Gastroesophageal sphincter (tissue), 4 donors: ENCODE data around the gene RAPGEF3. TPM values are rescaled to one million over a fixed set of nuclear protein-coding genes. Genes with fewer than 3 reads are reported as not detected.

Experiments used
- ATAC-seq: fragments of 150-250 bp; one replicate; pipeline ENCODE4 v1.9.1; 2016; ENCODE audit warnings: mild to moderate bottlenecking, moderate library complexity
- H3K27ac ChIP-seq, 4 donors: fragments of 200-600 bp; sonication (generic) in 3 of 4; 1 replicate in 3 of 4; 2 replicates in 1 of 4; pipeline ENCODE4 v1.5.1; 2016 to 2019
- H3K27me3 ChIP-seq: fragments of 200-600 bp; sonication (generic); one replicate; pipeline ENCODE4 v1.5.1; 2019
- H3K36me3 ChIP-seq, 2 donors: fragments of 200-600 bp; sonication (generic); one replicate each; pipeline ENCODE4 v1.5.1; 2019; ENCODE audit warnings: control low read depth in 1 of 2
- H3K4me1 ChIP-seq, 3 donors: fragments of 200-600 bp; sonication (generic); 1 replicate in 2 of 3; 2 replicates in 1 of 3; pipeline ENCODE4 v1.5.1; 2016 to 2019; ENCODE audit warnings: control low read depth in 2 of 3
- H3K4me3 ChIP-seq, 2 donors: fragments of 200-600 bp; sonication (generic); one replicate each; pipeline ENCODE4 v1.5.1; 2019; ENCODE audit warnings: mild to moderate bottlenecking in 1 of 2, moderate library complexity in 1 of 2
- H3K9me3 ChIP-seq, 3 donors: fragments of 200-600 bp; sonication (generic); one replicate each; pipeline ENCODE4 v1.5.1; 2017 to 2019; ENCODE audit warnings: control low read depth in 2 of 3
- CTCF ChIP-seq, 4 experiments: fragments of 200-600 bp in 2 of 4; fragments of 450-650 bp in 2 of 4; sonication (generic) in 1 of 4; IDR thresholded peaks; one replicate each; pipeline ENCODE4 v1.5.1; 2017 to 2019; ENCODE audit warnings: antibody characterized with exemption in 4 of 4, mild to moderate bottlenecking in 2 of 4, moderate library complexity in 2 of 4
- EP300 ChIP-seq: sonication (generic); formaldehyde crosslinking; IDR thresholded peaks from one replicate; pipeline ENCODE4 v1.6.1; 2017; ENCODE audit warnings: antibody characterized with exemption, mild to moderate bottlenecking
- POLR2A ChIP-seq, 2 donors: fragments of 450-650 bp; IDR thresholded peaks; one replicate each; pipeline ENCODE4 v1.6.1; 2017; ENCODE audit warnings: antibody characterized with exemption in 2 of 2, mild to moderate bottlenecking in 2 of 2, moderate library complexity in 1 of 2
- POLR2AphosphoS5 ChIP-seq: sonication (generic); formaldehyde crosslinking; IDR thresholded peaks from one replicate; pipeline ENCODE4 v1.6.1; 2017; ENCODE audit warnings: antibody characterized with exemption
- whole genome bisulfite sequencing, 2 donors: methylation state at CpG; one replicate each; pipeline ENCODE4 v1.1.5; 2018; ENCODE audit warnings: low coverage in 1 of 2; 5-methylcytosine and 5-hydroxymethylcytosine counted together
- total RNA-seq, 4 donors: library from RNA; depleted of rRNA; stranded (reverse); fragments of >200 nt; gene quantifications; one replicate each; pipeline ENCODE4 v1.1.0, GENCODE V29; 2016

The RAPGEF3 gene
- total RNA-seq, 4 donors from 2014 or later, result 19.3 to 56.8 (median 25.5) TPM

- no peak overlapping the region for H3K27ac ChIP-seq
- H3K4me1 ChIP-seq, result peaks cover 0 to 46% (median 0%) of the 10 kb centered on the region in 3 donors
- 60 to 85% methylated on average over 1 to 8 of the region's 19 CpGs for WGBS, 2 donors
- H3K36me3 ChIP-seq, result peaks cover 0 to 50% of the 10 kb centered on the region in 2 donors
- no peaks in the 10 kb centered on the region for H3K27me3 ChIP-seq
- no peak for TF ChIP-seq POLR2AphosphoS5
- H3K4me3 ChIP-seq, result no peak overlapping the region
- ATAC-seq, result no peak
- H3K9me3 ChIP-seq, result no peaks in the 10 kb centered on the region
These were observed 7.7 kb downstream of the RAPGEF3 start for GRCh38 chr12:47750916-47751470.

- Histone ChIP-seq H3K9me3 (no peaks in the 10 kb centered on the region), H3K4me1 (peaks cover 0 to 39% (median 0%) of the 10 kb centered on the region in 3 donors)
- no peak for ATAC-seq
These were observed 8.4 kb downstream of the RAPGEF3 start for GRCh38 chr12:47750229-47750798.

GRCh38 chr12:47748899-47749298, 9.8 kb downstream of the RAPGEF3 start:
- Histone ChIP-seq H3K36me3 (peaks cover 0 to 50% of the 10 kb centered on the region in 2 donors), H3K27me3 (no peaks in the 10 kb centered on the region), H3K9me3 (no peaks in the 10 kb centered on the region), H3K27ac (no peak overlapping the region), H3K4me3 (no peak overlapping the region), H3K4me1 (peaks cover 0 to 26% (median 0%) of the 10 kb centered on the region in 3 donors)
- TF ChIP-seq CTCF (IDR thresholded peaks at IDR 0.05) (no peak), POLR2AphosphoS5 (no peak), POLR2A (IDR thresholded peaks at IDR 0.05) (no peak), EP300 (no peak)
- 98 to 100% methylated on average over 3 of the region's 3 CpGs for WGBS, 2 donors
- no peak for ATAC-seq

More at GRCh38 chr12:47750229-47750798, 8.4 kb downstream of the RAPGEF3 start:
- H3K36me3 ChIP-seq, result peaks cover 0 to 50% of the 10 kb centered on the region in 2 donors
- H3K27ac ChIP-seq, result no peak overlapping the region
- H3K4me3 ChIP-seq, result no peak overlapping the region
- H3K27me3 ChIP-seq, result no peaks in the 10 kb centered on the region
- 84 to 92% methylated on average over 2 to 7 of the region's 10 CpGs for WGBS, 2 donors
- TF ChIP-seq EP300 (no peak), CTCF (IDR thresholded peaks at IDR 0.05) (no peak), POLR2A (IDR thresholded peaks at IDR 0.05) (no peak), POLR2AphosphoS5 (no peak)

- 100% methylated on average over 1 of the region's 1 CpG; no CpG with 5 or more reads in 1 of the 2 donors for WGBS, 2 donors
- H3K4me1 ChIP-seq, result peaks cover 0 to 21% (median 0%) of the 10 kb centered on the region in 3 donors
- no peak for ATAC-seq
- H3K36me3 ChIP-seq, result peaks cover 0 to 50% of the 10 kb centered on the region in 2 donors
- no peaks in the 10 kb centered on the region for H3K9me3 ChIP-seq
- TF ChIP-seq POLR2AphosphoS5 (no peak), CTCF (IDR thresholded peaks at IDR 0.05) (no peak), POLR2A (IDR thresholded peaks at IDR 0.05) (no peak), EP300 (no peak)
- no peak overlapping the region for H3K27ac ChIP-seq
- no peaks in the 10 kb centered on the region for H3K27me3 ChIP-seq
- H3K4me3 ChIP-seq, result no peak overlapping the region
These were observed 10.2 kb downstream of the RAPGEF3 start for GRCh38 chr12:47748507-47748828.

- Histone ChIP-seq H3K27ac (no peak overlapping the region), H3K4me1 (peaks cover 0 to 15% (median 0%) of the 10 kb centered on the region in 3 donors), H3K36me3 (peaks cover 0 to 50% of the 10 kb centered on the region in 2 donors), H3K9me3 (no peaks in the 10 kb centered on the region), H3K27me3 (no peaks in the 10 kb centered on the region), H3K4me3 (no peak overlapping the region)
- no peak for TF ChIP-seq CTCF (IDR thresholded peaks at IDR 0.05)
- no peak for TF ChIP-seq POLR2AphosphoS5
- no peak for TF ChIP-seq POLR2A (IDR thresholded peaks at IDR 0.05)
- no peak for TF ChIP-seq EP300
- ATAC-seq, result no peak
- WGBS, 2 donors, result 93 to 100% methylated on average over 2 to 3 of the region's 14 CpGs
These were observed 10.8 kb downstream of the RAPGEF3 start for GRCh38 chr12:47747596-47748506.
